Measurements from ENCODE around the gene ISLR. TPM values are rescaled to one million over a fixed set of nuclear protein-coding genes. Genes with fewer than 3 reads are reported as not detected.

ISLR gene
- total RNA-seq, 1 experiment from 2014 or later: 0.12 TPM

DNA sequence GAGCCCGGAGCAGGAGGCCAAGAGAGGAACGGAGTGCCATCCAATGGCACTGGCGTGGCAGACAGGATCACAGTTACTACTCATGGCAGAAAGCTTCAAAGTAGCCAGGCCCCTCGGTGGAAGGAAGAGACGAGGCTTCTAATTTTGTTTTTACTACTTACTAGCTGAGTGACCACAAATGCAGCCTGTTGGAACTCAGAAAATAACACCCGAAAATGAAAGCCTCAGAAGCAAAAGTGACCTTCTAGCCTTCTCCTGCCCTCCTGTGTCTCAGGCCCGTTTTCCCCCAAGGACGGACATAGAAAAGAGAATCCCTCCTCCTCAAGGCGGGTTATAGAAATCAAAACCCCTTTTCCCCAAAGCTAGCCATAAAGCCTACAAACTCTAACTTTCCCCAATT is 39.0 kb downstream of the ISLR start:
- Histone ChIP-seq H2AFZ (ENCODE audit: low read depth, low read length, poor library complexity, severe bottlenecking) (no peak overlapping the region), H4K20me1 (ENCODE audit: insufficient read depth) (no peaks in the 10 kb centered on the region), H3K79me2 (ENCODE audit: insufficient read depth, low read length) (no peaks in the 10 kb centered on the region), H3K9ac (ENCODE audit: low read length) (no peak overlapping the region), H3K27ac (ENCODE audit: low read depth, low read length) (no peak overlapping the region), H3K27me3 (ENCODE audit: insufficient read depth, low read length) (no peaks in the 10 kb centered on the region; the same call in 1 of the 2 replicates), H3K36me3 (ENCODE audit: control insufficient read depth in 1 of 2, insufficient read depth in 2 of 2, low read length in 2 of 2) (no peaks in the 10 kb centered on the region), H3K9me3 (ENCODE audit: control insufficient read depth in 1 of 2, insufficient read depth in 1 of 2, low read depth in 1 of 2, low read length in 2 of 2) (no peaks in the 10 kb centered on the region), H3K4me3 (replicated peaks in 1 of 2; ENCODE audit: low read depth in 1 of 2, low read length in 2 of 2) (no peak overlapping the region), H3K4me2 (ENCODE audit: low read length) (no peak overlapping the region), H3K9me2 (ENCODE audit: insufficient read depth) (no peaks in the 10 kb centered on the region), H3K4me1 (ENCODE audit: control insufficient read depth in 1 of 2, insufficient read depth in 2 of 2, low read length in 2 of 2) (peaks cover 6 to 15% of the 10 kb centered on the region in 2 experiments; a peak in 3 of 4 replicates)
- ATAC-seq (no peak), DNase-seq (ENCODE audit: low read depth, low spot score) (no peak)
- ChIA-PET CTCF (no interaction called here), POLR2A (no interaction called here), RAD21 (ENCODE audit: low non-redundant PET in 1 of 2, low total read pairs in 2 of 2, uncharacterized antibody in 2 of 2, unreplicated experiment in 2 of 2) (no interaction called here)
- intact Hi-C loops (cut with micrococcal nuclease): no loop called here
- BruUV-seq (replicated peaks): no TSS peak
- no peak for TF ChIP-seq EZH2phosphoT487 (IDR thresholded peaks at IDR 0.05; ENCODE audit: borderline replicate concordance)
- TF ChIP-seq TCF7L2 (IDR thresholded peaks at IDR 0.05; ENCODE audit: borderline replicate concordance, extremely low read depth, insufficient read depth, insufficient read length): no peak
- TF ChIP-seq SIN3A (IDR thresholded peaks at IDR 0.05; ENCODE audit: low read depth): no peak
- no peak for TF ChIP-seq CEBPB (IDR thresholded peaks at IDR 0.05; ENCODE audit: low read depth)
- TF ChIP-seq ZFX (IDR thresholded peaks at IDR 0.05): no peak
- TF ChIP-seq SRF (IDR thresholded peaks at IDR 0.05; ENCODE audit: low read depth): no peak

DNA sequence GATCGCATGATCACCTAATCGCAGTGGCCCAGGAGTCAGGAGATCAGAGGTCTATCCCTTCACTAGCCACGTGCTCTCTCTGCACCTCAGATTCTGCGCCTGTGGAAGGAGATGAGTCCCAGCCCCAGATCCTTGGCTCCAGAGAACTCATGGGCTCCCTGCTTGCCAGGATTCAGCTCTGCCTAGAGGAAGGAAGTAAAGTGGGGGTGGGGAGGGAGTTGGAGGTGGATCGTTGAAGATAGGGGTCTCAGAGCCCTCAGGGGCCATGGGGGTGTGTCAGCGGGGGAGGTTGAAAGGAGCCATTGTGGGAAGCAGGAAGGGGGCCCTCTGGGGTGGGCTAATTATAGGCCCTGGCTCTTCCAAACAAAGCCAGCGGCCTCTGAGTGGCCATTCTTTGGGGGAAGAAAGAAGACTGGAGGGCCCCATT is 40.4 kb downstream of the ISLR start:
- no peaks in the 10 kb centered on the region for H3K79me2 ChIP-seq (ENCODE audit: insufficient read depth, low read length)
- H3K4me3 ChIP-seq (replicated peaks in 1 of 2; ENCODE audit: low read depth in 1 of 2, low read length in 2 of 2): no peak overlapping the region
- H3K9me2 ChIP-seq (ENCODE audit: insufficient read depth): no peaks in the 10 kb centered on the region
- H3K4me2 ChIP-seq (ENCODE audit: low read length): no peak overlapping the region
- H3K4me1 ChIP-seq (ENCODE audit: control insufficient read depth in 1 of 2, insufficient read depth in 2 of 2, low read length in 2 of 2): peaks cover 3 to 10% of the 10 kb centered on the region in 2 experiments; a peak in 3 of 4 replicates
- H3K9ac ChIP-seq (ENCODE audit: low read length): no peak overlapping the region
- no peak overlapping the region for H3K27ac ChIP-seq (ENCODE audit: low read depth, low read length)
- RAD21 ChIA-PET (ENCODE audit: low non-redundant PET in 1 of 2, low total read pairs in 2 of 2, uncharacterized antibody in 2 of 2, unreplicated experiment in 2 of 2): no interaction called here
- no peaks in the 10 kb centered on the region for H3K27me3 ChIP-seq (ENCODE audit: insufficient read depth, low read length)
- H2AFZ ChIP-seq (ENCODE audit: low read depth, low read length, poor library complexity, severe bottlenecking): no peak overlapping the region
- no peaks in the 10 kb centered on the region for H3K36me3 ChIP-seq (ENCODE audit: control insufficient read depth in 1 of 2, insufficient read depth in 2 of 2, low read length in 2 of 2)
- BruUV-seq (replicated peaks): no TSS peak
- DNase-seq (ENCODE audit: low read depth, low spot score) (no peak), ATAC-seq (no peak)
- H3K9me3 ChIP-seq (ENCODE audit: control insufficient read depth in 1 of 2, insufficient read depth in 1 of 2, low read depth in 1 of 2, low read length in 2 of 2): no peaks in the 10 kb centered on the region
- intact Hi-C loops (cut with micrococcal nuclease): no loop called here
- POLR2A ChIA-PET: no interaction called here
- H4K20me1 ChIP-seq (ENCODE audit: insufficient read depth): no peaks in the 10 kb centered on the region
- CTCF ChIA-PET: no interaction called here
- TF ChIP-seq, protein P1, sequence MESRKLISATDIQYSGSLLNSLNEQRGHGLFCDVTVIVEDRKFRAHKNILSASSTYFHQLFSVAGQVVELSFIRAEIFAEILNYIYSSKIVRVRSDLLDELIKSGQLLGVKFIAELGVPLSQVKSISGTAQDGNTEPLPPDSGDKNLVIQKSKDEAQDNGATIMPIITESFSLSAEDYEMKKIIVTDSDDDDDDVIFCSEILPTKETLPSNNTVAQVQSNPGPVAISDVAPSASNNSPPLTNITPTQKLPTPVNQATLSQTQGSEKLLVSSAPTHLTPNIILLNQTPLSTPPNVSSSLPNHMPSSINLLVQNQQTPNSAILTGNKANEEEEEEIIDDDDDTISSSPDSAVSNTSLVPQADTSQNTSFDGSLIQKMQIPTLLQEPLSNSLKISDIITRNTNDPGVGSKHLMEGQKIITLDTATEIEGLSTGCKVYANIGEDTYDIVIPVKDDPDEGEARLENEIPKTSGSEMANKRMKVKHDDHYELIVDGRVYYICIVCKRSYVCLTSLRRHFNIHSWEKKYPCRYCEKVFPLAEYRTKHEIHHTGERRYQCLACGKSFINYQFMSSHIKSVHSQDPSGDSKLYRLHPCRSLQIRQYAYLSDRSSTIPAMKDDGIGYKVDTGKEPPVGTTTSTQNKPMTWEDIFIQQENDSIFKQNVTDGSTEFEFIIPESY (IDR thresholded peaks at IDR 0.05; ENCODE audit: extremely low read depth, insufficient replicate concordance, low read length): no peak
- TF ChIP-seq ELF1 (IDR thresholded peaks at IDR 0.05; ENCODE audit: borderline replicate concordance, low read depth) (no peak), EZH2 (IDR thresholded peaks at IDR 0.05) (no peak), ATF3 (IDR thresholded peaks at IDR 0.05) (no peak), YY1 (IDR thresholded peaks at IDR 0.05; ENCODE audit: extremely low read depth, insufficient replicate concordance, low read depth, low read length) (no peak), SRF (IDR thresholded peaks at IDR 0.05; ENCODE audit: low read depth) (no peak), EZH2phosphoT487 (IDR thresholded peaks at IDR 0.05; ENCODE audit: borderline replicate concordance) (no peak), FOSL1 (IDR thresholded peaks at IDR 0.05; ENCODE audit: low read depth) (no peak), CEBPB (IDR thresholded peaks at IDR 0.05; ENCODE audit: low read depth) (no peak), SP1 (IDR thresholded peaks at IDR 0.05; ENCODE audit: low read depth) (no peak), CTCF (IDR thresholded peaks at IDR 0.05 in 2 of 3, conservative IDR thresholded peaks at IDR 0.05 in 1 of 3; ENCODE audit: borderline replicate concordance in 1 of 3, insufficient read depth in 1 of 3, low read depth in 2 of 3, low read length in 2 of 3) (no peak), ZNF274 (IDR thresholded peaks at IDR 0.05; ENCODE audit: low read depth, low read length) (no peak), RAD21 (IDR thresholded peaks at IDR 0.05; ENCODE audit: low read depth) (no peak), JUND (IDR thresholded peaks at IDR 0.05) (no peak), EGR1 (IDR thresholded peaks at IDR 0.05; ENCODE audit: low read depth) (no peak)
- TF ChIP-seq, protein P2, sequence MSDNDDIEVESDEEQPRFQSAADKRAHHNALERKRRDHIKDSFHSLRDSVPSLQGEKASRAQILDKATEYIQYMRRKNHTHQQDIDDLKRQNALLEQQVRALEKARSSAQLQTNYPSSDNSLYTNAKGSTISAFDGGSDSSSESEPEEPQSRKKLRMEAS (IDR thresholded peaks at IDR 0.05): no peak

Data from HCT116 (cell line).